Mesenchymal stem cell (in vitro differentiated cells and primary cell): ENCODE results near the gene RGL2.

ENCODE experiments used
- DNase-seq: peaks from one replicate; pipeline ENCODE4 v3.0.0-alpha.2; 2013
- H2AFZ ChIP-seq: one replicate; pipeline ENCODE4 v1.6.1; 2013; ENCODE audit warnings: low read depth, mild to moderate bottlenecking, control low read depth, inconsistent platforms, low read length, moderate library complexity
- H2AK5ac ChIP-seq: 2 replicates; pipeline ENCODE4 v1.6.1; 2013; ENCODE audit warnings: low read length, moderate library complexity, mild to moderate bottlenecking, inconsistent platforms; ENCODE audit not compliant: severe bottlenecking
- H2BK120ac ChIP-seq: one replicate; pipeline ENCODE4 v1.6.1; 2013; ENCODE audit warnings: low read depth, mild to moderate bottlenecking, inconsistent platforms, low read length, moderate library complexity
- H2BK12ac ChIP-seq, 2 experiments: one replicate each; pipeline ENCODE4 v1.6.1; 2013; ENCODE audit warnings: inconsistent platforms in 2 of 2, low read length in 2 of 2, mild to moderate bottlenecking in 2 of 2, moderate library complexity in 2 of 2, control low read depth in 1 of 2
- H2BK15ac ChIP-seq: one replicate; pipeline ENCODE4 v1.6.1; 2013; ENCODE audit warnings: mild to moderate bottlenecking, low read depth, inconsistent platforms; ENCODE audit not compliant: poor library complexity, severe bottlenecking
- H2BK5ac ChIP-seq: 2 replicates; pipeline ENCODE4 v1.6.1; 2013; ENCODE audit warnings: low read depth, mild to moderate bottlenecking, low read length, control low read depth, inconsistent platforms; ENCODE audit not compliant: poor library complexity, severe bottlenecking
- H3K14ac ChIP-seq, 2 experiments: one replicate each; pipeline ENCODE4 v1.6.1; 2013; ENCODE audit warnings: inconsistent platforms in 2 of 2, low read length in 2 of 2, control low read depth in 1 of 2, mild to moderate bottlenecking in 1 of 2, moderate library complexity in 1 of 2
- H3K18ac ChIP-seq, 2 experiments: one replicate each; pipeline ENCODE4 v1.6.1; 2013; ENCODE audit warnings: inconsistent platforms in 2 of 2, low read length in 2 of 2, control low read depth in 1 of 2, low read depth in 1 of 2, mild to moderate bottlenecking in 1 of 2
- H3K23ac ChIP-seq, 2 experiments: one replicate each; pipeline ENCODE4 v1.6.1; 2013; ENCODE audit warnings: inconsistent platforms in 2 of 2, low read length in 2 of 2, mild to moderate bottlenecking in 2 of 2, moderate library complexity in 2 of 2, control low read depth in 1 of 2
- H3K27ac ChIP-seq: 2 replicates; pipeline ENCODE4 v1.5.1; 2013; ENCODE audit warnings: mild to moderate bottlenecking, moderate library complexity, low read length, control low read depth, inconsistent platforms; ENCODE audit not compliant: poor library complexity, severe bottlenecking
- H3K27me3 ChIP-seq, 2 experiments: 2 replicates each; pipeline versions ENCODE4 v1.6.1 to v1.7.0; 2013; ENCODE audit warnings: low read length in 2 of 2, mild to moderate bottlenecking in 2 of 2, moderate library complexity in 2 of 2, control low read depth in 1 of 2, inconsistent platforms in 1 of 2; ENCODE audit not compliant: control insufficient read depth in 1 of 2, insufficient read depth in 1 of 2
- H3K36me3 ChIP-seq, 2 experiments: 2 replicates each; pipeline versions ENCODE4 v1.6.1 to v1.7.0; 2013; ENCODE audit warnings: low read length in 2 of 2, control low read depth in 1 of 2, inconsistent platforms in 1 of 2, low read depth in 1 of 2, mild to moderate bottlenecking in 1 of 2; ENCODE audit not compliant: insufficient read depth in 2 of 2, control insufficient read depth in 1 of 2
- H3K4ac ChIP-seq, 2 experiments: one replicate each; pipeline ENCODE4 v1.6.1; 2013; ENCODE audit warnings: inconsistent platforms in 2 of 2, low read length in 2 of 2, mild to moderate bottlenecking in 2 of 2, moderate library complexity in 2 of 2, control low read depth in 1 of 2, low read depth in 1 of 2
- H3K4me1 ChIP-seq: 2 replicates; pipeline ENCODE4 v1.6.1; 2013; ENCODE audit warnings: low read depth, low read length, control low read depth; ENCODE audit not compliant: control insufficient read depth, insufficient read depth
- H3K4me2 ChIP-seq: 2 replicates; pipeline ENCODE4 v1.6.1; 2013; ENCODE audit warnings: low read length, mild to moderate bottlenecking, inconsistent platforms; ENCODE audit not compliant: poor library complexity, severe bottlenecking
- H3K4me3 ChIP-seq, 2 experiments: 2 replicates each; pipeline versions ENCODE4 v1.5.1 to v1.7.0; 2013; ENCODE audit warnings: low read length in 2 of 2, mild to moderate bottlenecking in 2 of 2, control low read depth in 1 of 2, low read depth in 1 of 2; ENCODE audit not compliant: insufficient read depth in 1 of 2
- H3K79me1 ChIP-seq: replicated peaks from 2 replicates; pipeline ENCODE4 v1.6.1; 2013; ENCODE audit warnings: mild to moderate bottlenecking, control low read depth, low read length, inconsistent platforms; ENCODE audit not compliant: poor library complexity, severe bottlenecking
- H3K9ac ChIP-seq: 2 replicates; pipeline ENCODE4 v1.7.0; 2013; ENCODE audit warnings: mild to moderate bottlenecking, low read length, moderate library complexity
- H3K9me3 ChIP-seq: 2 replicates; pipeline ENCODE4 v1.7.0; 2013; ENCODE audit warnings: mild to moderate bottlenecking, low read length; ENCODE audit not compliant: control insufficient read depth
- H4K8ac ChIP-seq: one replicate; pipeline ENCODE4 v1.6.1; 2013; ENCODE audit warnings: inconsistent platforms, mild to moderate bottlenecking, low read length, moderate library complexity
- H4K91ac ChIP-seq: one replicate; pipeline ENCODE4 v1.6.1; 2013; ENCODE audit warnings: mild to moderate bottlenecking, low read length, inconsistent platforms
- WGBS: methylation state at CpG from one replicate; pipeline ENCODE4 v1.1.7; 2013; ENCODE audit warnings: mixed read lengths; 5-methylcytosine and 5-hydroxymethylcytosine counted together

RGL2 gene

DNA sequence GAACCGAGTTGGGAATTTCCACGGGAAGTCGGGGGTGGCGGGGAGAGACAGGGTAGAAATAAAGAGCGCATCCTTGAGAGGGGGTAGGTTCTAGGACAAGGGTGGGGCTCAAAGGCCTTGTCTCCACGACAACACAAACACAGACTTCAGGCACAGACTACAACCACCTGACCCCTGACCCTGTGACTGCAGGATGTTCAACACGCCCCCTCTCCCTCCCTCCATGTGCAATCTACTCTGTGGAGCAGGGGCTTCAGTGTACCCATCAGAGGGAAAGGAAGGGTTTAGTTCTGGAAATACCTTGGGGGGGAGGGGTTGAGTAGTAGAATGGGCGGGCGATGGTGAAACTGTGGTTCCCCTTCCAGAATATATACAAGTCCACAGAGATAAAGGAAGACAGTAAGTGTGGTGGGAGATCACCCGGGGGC, 15.8 kb upstream of the RGL2 start:
- Histone ChIP-seq H3K4me1 (peaks cover 32% of the 10 kb centered on the region), H2BK120ac (peak overlapping the region; percentile 50), H3K18ac (peak overlapping the region in 1 of 2 experiments; percentile 52), H3K9me3 (no peaks in the 10 kb centered on the region), H3K14ac (no peak overlapping the region), H4K91ac (peak overlapping the region; percentile 87), H2AFZ (no peak overlapping the region), H3K9ac (peak overlapping the region; percentile 100), H3K79me1 (peaks cover 21% of the 10 kb centered on the region), H2AK5ac (peak overlapping the region; percentile 7), H3K36me3 (peaks cover 33 to 37% of the 10 kb centered on the region in 2 experiments), H4K8ac (peak overlapping the region; percentile 80), H2BK12ac (no peak overlapping the region), H3K4ac (peak overlapping the region; percentile 8 to 28), H3K27me3 (no peaks in the 10 kb centered on the region), H2BK5ac (no peak overlapping the region), H3K23ac (no peak overlapping the region), H2BK15ac (peak overlapping the region; percentile 56), H3K27ac (peak overlapping the region; percentile 84), H3K4me3 (peak overlapping the region in 1 of 2 experiments; percentile 100), H3K4me2 (peak overlapping the region; percentile 26)
- WGBS: 36% methylated on average over 1 of the region's 10 CpGs
- DNase-seq: peak; percentile 98

DNA sequence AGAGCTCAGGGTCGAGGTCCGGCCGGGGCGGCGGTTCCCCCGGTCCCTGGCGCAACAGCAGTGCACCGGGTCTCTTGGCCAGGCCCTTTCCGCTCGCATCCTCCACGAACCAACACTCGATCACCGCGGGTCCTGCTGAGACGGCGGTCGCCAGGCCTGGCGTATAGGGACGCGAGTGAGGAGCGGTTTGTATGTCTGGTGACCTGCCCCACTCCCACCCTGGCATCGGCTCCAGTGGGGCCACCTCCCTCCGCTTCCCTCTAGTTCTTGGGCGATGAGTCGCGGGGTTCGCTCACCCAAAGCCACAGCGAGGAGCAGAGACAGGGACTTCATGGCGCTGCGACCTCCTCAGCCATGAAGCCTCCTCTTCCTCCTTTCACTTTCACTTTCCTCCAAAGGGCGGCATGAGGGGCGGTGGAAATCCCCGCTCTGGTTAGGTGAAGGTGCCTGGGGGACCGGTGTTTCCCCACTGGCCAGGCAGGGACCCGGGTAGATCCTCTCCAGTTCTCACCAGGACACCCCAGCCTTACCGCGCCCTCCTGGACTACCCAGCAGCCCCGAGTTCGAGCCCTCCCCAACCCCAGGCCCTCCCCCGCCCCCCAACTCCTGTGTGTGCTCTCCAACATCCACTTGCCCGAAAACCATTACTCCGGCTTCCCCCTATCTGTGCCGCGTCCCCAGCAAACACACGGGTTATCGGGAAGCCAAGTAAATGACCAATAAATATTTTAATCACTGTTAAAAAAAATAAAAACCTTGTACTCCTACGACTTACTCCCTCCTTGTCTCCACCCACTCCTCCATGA, 15.2 kb upstream of the RGL2 start, which contains the start of gene TAPBP:
Gene TAPBP, minus strand, starts transcription at position 370 of the 806 bp plus-strand sequence. Its CDS starts 37 bp downstream, at position 333.
- Histone ChIP-seq H4K8ac (peak within 1 kb of the TSS; percentile 95), H2BK5ac (peak within 1 kb of the TSS; percentile 45), H3K4me2 (peak within 1 kb of the TSS; percentile 98), H3K27me3 (no peaks in the 10 kb centered on the region), H3K4me3 (peak within 1 kb of the TSS; percentile 72 to 100), H2BK12ac (peak within 1 kb of the TSS in 1 of 2 experiments; percentile 76), H3K4ac (peak within 1 kb of the TSS; percentile 54 to 99), H3K23ac (peak within 1 kb of the TSS in 1 of 2 experiments; percentile 98), H3K9ac (peak within 1 kb of the TSS; percentile 100), H3K79me1 (peaks cover 16% of the 10 kb centered on the region), H2AK5ac (peak within 1 kb of the TSS; percentile 7), H3K4me1 (peaks cover 31% of the 10 kb centered on the region), H2BK15ac (peak within 1 kb of the TSS; percentile 96), H2AFZ (peak within 1 kb of the TSS; percentile 60), H3K14ac (peak within 1 kb of the TSS in 1 of 2 experiments; percentile 99), H3K27ac (peak within 1 kb of the TSS; percentile 84), H2BK120ac (peak within 1 kb of the TSS; percentile 84), H3K18ac (peak within 1 kb of the TSS; percentile 52 to 96), H3K36me3 (peaks cover 27 to 31% of the 10 kb centered on the region in 2 experiments), H3K9me3 (no peaks in the 10 kb centered on the region), H4K91ac (peak within 1 kb of the TSS; percentile 87)
- WGBS: under 1% methylated on average over 36 of the region's 47 CpGs
- DNase-seq: peak; percentile 95

DNA sequence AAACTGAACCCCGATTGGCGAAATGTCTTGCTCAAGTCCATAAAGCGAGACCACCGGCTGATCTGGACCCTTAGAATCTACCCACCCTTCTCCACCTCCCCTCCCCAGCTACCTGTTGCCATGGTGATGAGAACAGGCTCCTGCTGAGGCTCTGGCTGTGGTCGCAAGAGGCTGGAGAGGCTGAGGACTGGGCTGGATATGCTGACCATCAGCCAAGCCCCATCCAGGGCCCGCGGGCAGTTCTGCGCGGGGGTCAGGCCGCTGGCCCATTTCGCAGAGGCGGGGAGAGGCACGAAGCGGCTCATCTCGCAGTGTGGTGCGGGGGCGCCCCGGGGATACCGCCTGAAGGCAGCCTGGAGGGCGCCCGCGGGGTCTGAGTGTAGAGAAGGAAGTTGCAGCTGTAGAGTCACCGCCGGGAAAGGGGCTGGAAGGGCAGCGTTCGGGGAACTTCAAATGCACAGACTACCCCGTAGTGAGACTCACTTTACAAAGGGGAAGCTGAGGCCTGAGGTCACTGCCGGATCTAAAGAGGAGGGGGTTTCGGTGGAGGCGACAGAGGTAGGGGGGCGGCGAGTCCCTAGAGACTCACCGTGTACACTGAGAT, 14.5 kb upstream of the RGL2 start:
- H2BK120ac ChIP-seq: peak overlapping the region; percentile 84
- no peak overlapping the region for H2BK15ac ChIP-seq
- H2AFZ ChIP-seq: peak overlapping the region; percentile 60
- H4K91ac ChIP-seq: peak overlapping the region; percentile 45
- H3K4me3 ChIP-seq: peak overlapping the region; percentile 72 to 100
- DNase-seq: peak; percentile 57
- H3K14ac ChIP-seq: peak overlapping the region in 1 of 2 experiments; percentile 99
- H3K36me3 ChIP-seq: peaks cover 24 to 32% of the 10 kb centered on the region in 2 experiments
- peaks cover 29% of the 10 kb centered on the region for H3K4me1 ChIP-seq
- H3K79me1 ChIP-seq: peaks cover 16% of the 10 kb centered on the region
- peak overlapping the region in 1 of 2 experiments; percentile 76 for H2BK12ac ChIP-seq
- H3K9me3 ChIP-seq: no peaks in the 10 kb centered on the region
- peak overlapping the region in 1 of 2 experiments; percentile 6 for H3K23ac ChIP-seq
- no peak overlapping the region for H2AK5ac ChIP-seq
- H2BK5ac ChIP-seq: peak overlapping the region; percentile 45
- WGBS: under 1% methylated on average over 29 of the region's 33 CpGs
- H3K4me2 ChIP-seq: peak overlapping the region; percentile 98
- no peaks in the 10 kb centered on the region for H3K27me3 ChIP-seq
- H3K9ac ChIP-seq: peak overlapping the region; percentile 100
- peak overlapping the region; percentile 95 for H4K8ac ChIP-seq
- peak overlapping the region; percentile 84 for H3K27ac ChIP-seq
- H3K4ac ChIP-seq: peak overlapping the region; percentile 54 to 99
- peak overlapping the region; percentile 49 to 96 for H3K18ac ChIP-seq
